ENCODE data around the gene ARMH2. TPM values are rescaled to one million over a fixed set of nuclear protein-coding genes. Genes with fewer than 3 reads are reported as not detected.

ARMH2 gene
- total and polyA plus RNA-seq, 9 of the 15 experiments (the other 6 are each of a cell fraction or from before 2014, with no cell fraction given): not detected

DNA sequence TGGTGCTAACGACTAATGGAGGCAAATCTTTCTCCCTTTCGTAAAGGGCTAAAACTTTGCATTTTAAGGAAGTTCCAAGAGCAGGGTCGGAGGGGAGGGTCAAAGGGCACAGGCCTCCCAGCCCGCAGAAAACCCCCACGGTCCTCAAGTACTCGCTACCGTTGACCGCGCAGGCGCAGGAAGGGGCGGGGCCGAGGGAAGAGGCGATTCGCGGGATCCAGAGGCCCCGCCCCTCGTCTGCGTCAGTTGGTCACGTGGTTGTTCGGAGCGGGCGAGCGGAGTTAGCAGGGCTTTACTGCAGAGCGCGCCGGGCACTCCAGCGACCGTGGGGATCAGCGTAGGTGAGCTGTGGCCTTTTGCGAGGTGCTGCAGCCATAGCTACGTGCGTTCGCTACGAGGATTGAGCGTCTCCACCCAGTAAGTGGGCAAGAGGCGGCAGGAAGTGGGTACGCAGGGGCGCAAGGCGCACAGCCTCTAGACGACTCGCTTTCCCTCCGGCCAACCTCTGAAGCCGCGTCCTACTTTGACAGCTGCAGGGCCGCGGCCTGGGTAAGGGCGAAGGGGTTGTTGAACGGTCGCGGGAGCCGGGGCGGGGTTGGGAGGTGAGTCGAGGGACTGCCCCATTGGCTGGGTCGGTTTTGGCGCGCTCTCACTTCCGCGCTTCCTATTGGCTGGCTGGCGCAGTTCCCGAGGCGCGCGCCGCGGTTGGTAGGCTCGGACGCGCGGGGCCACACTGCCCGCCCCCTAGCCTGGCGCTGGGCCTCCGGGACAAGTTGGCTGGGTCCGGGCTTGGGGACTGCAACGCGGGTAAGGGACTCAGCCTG is 23.8 kb downstream of the ARMH2 start, which contains the start of gene GMNN (continued):
- TF ChIP-seq BRF2 (IDR thresholded peaks at IDR 0.05; ENCODE audit: borderline replicate concordance, insufficient read depth, insufficient read length) (no peak), ZEB2 (IDR thresholded peaks at IDR 0.05) (no peak), ZNF184 (CRISPR knock-in tag; IDR thresholded peaks at IDR 0.05) (no peak), TCF15 (CRISPR knock-in tag; IDR thresholded peaks at IDR 0.05) (0 out of 2 replicates have a peak, but pooled peaks have one; percentile 84), U2AF2 (optimal IDR thresholded peaks at IDR 0.05; ENCODE audit: low read depth, low read length) (no peak), AFF4 (CRISPR knock-in tag; IDR thresholded peaks at IDR 0.05) (peak; percentile 55; the same call in 1 of the 2 replicates), SMAD1 (IDR thresholded peaks at IDR 0.05; ENCODE audit: low read depth, low read length, partially characterized antibody) (peak; percentile 75), RBM34 (IDR thresholded peaks at IDR 0.05; ENCODE audit: borderline replicate concordance, insufficient read depth, low read length) (no peak), TCF7L2 (IDR thresholded peaks at IDR 0.05; ENCODE audit: low read depth, low read length) (no peak; the same call in 1 of the 2 replicates), POLR2AphosphoS5 (IDR thresholded peaks at IDR 0.05; ENCODE audit: control insufficient read depth, insufficient read depth, low read depth, low read length) (peak; percentile 93), ZBTB34 (CRISPR knock-in tag; IDR thresholded peaks at IDR 0.05) (no peak), ZNF699 (CRISPR knock-in tag; IDR thresholded peaks at IDR 0.05; ENCODE audit: insufficient replicate concordance) (no peak), CHD2 (IDR thresholded peaks at IDR 0.05; ENCODE audit: low read depth, low read length) (peak; percentile 77; the same call in 1 of the 2 replicates), KAT2B (IDR thresholded peaks at IDR 0.05; ENCODE audit: low read depth, low read length) (no peak), ZNF274 (IDR thresholded peaks at IDR 0.05; ENCODE audit: borderline replicate concordance, low read depth, low read length) (no peak), CHD1 (IDR thresholded peaks at IDR 0.05; ENCODE audit: low read length) (peak; percentile 100), DLX4 (CRISPR knock-in tag; IDR thresholded peaks at IDR 0.05) (no peak)
- TF ChIP-seq, protein P1, sequence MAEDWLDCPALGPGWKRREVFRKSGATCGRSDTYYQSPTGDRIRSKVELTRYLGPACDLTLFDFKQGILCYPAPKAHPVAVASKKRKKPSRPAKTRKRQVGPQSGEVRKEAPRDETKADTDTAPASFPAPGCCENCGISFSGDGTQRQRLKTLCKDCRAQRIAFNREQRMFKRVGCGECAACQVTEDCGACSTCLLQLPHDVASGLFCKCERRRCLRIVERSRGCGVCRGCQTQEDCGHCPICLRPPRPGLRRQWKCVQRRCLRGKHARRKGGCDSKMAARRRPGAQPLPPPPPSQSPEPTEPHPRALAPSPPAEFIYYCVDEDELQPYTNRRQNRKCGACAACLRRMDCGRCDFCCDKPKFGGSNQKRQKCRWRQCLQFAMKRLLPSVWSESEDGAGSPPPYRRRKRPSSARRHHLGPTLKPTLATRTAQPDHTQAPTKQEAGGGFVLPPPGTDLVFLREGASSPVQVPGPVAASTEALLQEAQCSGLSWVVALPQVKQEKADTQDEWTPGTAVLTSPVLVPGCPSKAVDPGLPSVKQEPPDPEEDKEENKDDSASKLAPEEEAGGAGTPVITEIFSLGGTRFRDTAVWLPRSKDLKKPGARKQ (CRISPR knock-in tag; IDR thresholded peaks at IDR 0.05): no peak

Data from K562 (cell line).